ENCODE results near the gene FBXO3. TPM values are rescaled to one million over a fixed set of nuclear protein-coding genes. Genes with fewer than 3 reads are reported as not detected.
"Not testable (repeated sequence)": the region's sequence is repeated elsewhere in the genome, so short reads cannot be mapped to it uniquely, and the experiment has no call there.

The FBXO3 gene
- total and polyA plus RNA-seq, 9 of the 15 experiments (the other 6 are each of a cell fraction or from before 2014, with no cell fraction given): 11.6 to 59.3 (median 29.2) TPM

DNA sequence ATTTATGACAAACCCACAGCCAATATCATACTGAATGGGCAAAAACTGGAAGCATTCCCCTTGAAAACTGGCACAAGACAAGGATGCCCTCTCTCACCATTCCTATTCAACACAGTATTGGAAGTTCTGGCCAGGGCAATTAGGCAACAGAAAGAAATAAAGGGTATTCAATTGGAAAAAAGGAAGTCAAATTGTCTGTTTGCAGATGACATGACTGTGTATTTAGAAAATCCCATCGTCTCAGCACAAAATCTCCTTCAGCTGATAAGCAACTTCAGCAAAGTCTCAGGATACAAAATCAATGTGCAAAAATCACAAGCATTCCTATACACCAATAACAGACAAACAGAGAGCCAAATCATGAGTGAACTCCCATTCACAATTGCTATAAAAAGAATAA lies 46.8 kb downstream of the FBXO3 start:
- 0 out of 2 replicates have a peak, but pooled peaks have one; percentile 5 for TF ChIP-seq NFE2 (IDR thresholded peaks at IDR 0.05; ENCODE audit: low read depth)
- H3K9me1 ChIP-seq (ENCODE audit: control insufficient read depth, insufficient read depth, low read length); H3K9ac ChIP-seq (ENCODE audit: insufficient read depth in 1 of 2, low read depth in 2 of 2, low read length in 2 of 2); H2AFZ ChIP-seq (ENCODE audit: low read depth, low read length); BruUV-seq (replicated peaks); H3K4me3 ChIP-seq; H3K27ac ChIP-seq (ENCODE audit: extremely low read depth, low read depth, low read length); intact Hi-C loops (cut with micrococcal nuclease); CTCF ChIA-PET (ENCODE audit: low intra/inter-chr PET ratio); POLR2A ChIA-PET; FAIRE-seq; ATAC-seq; H3K4me2 ChIP-seq (ENCODE audit: insufficient read depth, low read length); H3K27me3 ChIP-seq (ENCODE audit: control insufficient read depth in 2 of 2, insufficient read depth in 2 of 2, low read length in 2 of 2); in situ Hi-C loops (cut with MboI); H3K9me3 ChIP-seq (replicated peaks; ENCODE audit: control insufficient read depth, insufficient read depth, low read depth, low read length); DNase-seq (ENCODE audit: extremely low read depth in 1 of 4, low spot score in 3 of 4): not testable (repeated sequence)
- Histone ChIP-seq H4K20me1 (replicated peaks; ENCODE audit: control insufficient read depth, insufficient read depth, low read length) (peaks cover 24% of the 10 kb centered on the region), H3K36me3 (ENCODE audit: control insufficient read depth, insufficient read depth, low read length) (peaks cover 33% of the 10 kb centered on the region), H3K79me2 (ENCODE audit: control insufficient read depth, insufficient read depth, low read length) (peaks cover 85% of the 10 kb centered on the region), H3K4me1 (replicated peaks in 1 of 2; ENCODE audit: control insufficient read depth in 2 of 2, insufficient read depth in 2 of 2, low read length in 2 of 2) (peaks cover 21 to 55% of the 10 kb centered on the region in 2 experiments)
- 9% methylated on average over 1 of the region's 1 CpG for WGBS (ENCODE audit: insufficient coverage, low coverage, missing lambda C conversion rate)

DNA sequence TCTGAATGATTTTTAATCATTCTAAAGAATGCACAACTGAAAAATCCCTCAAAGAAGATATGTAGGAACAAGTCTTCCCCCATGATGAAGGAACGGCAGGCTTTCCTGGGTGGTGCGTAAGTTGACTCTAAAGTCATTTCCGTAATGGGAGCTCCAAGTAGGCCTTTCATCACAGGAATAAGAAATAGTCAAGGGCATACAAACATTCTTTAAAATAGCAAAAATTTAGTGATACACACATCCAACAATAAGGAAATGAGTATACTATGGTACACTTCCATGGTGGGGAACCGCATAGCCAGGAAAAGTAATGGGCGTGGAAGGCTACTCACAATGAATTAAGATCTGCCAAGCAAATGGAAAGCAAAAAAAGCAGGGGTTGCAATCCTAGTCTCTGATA lies 48.8 kb downstream of the FBXO3 start:
- intact Hi-C loops (cut with micrococcal nuclease): no loop called here
- H3K9ac ChIP-seq (ENCODE audit: insufficient read depth in 1 of 2, low read depth in 2 of 2, low read length in 2 of 2): no peak overlapping the region
- H3K9me3 ChIP-seq (replicated peaks; ENCODE audit: control insufficient read depth, insufficient read depth, low read depth, low read length): no peaks in the 10 kb centered on the region
- H3K79me2 ChIP-seq (ENCODE audit: control insufficient read depth, insufficient read depth, low read length): peaks cover 82% of the 10 kb centered on the region
- peaks cover 10% of the 10 kb centered on the region for H3K9me1 ChIP-seq (ENCODE audit: control insufficient read depth, insufficient read depth, low read length)
- ATAC-seq (no peak), FAIRE-seq (no peak), DNase-seq (ENCODE audit: extremely low read depth in 1 of 4, low spot score in 3 of 4) (no peak)
- TF ChIP-seq CC2D1A (IDR thresholded peaks at IDR 0.05): no peak
- no peak for TF ChIP-seq TSC22D4 (tag; IDR thresholded peaks at IDR 0.05)
- TF ChIP-seq ARHGAP35 (IDR thresholded peaks at IDR 0.05; ENCODE audit: partially characterized antibody): no peak
- TF ChIP-seq ZNF263 (CRISPR knock-in tag; IDR thresholded peaks at IDR 0.05; ENCODE audit: borderline replicate concordance): no peak
- TF ChIP-seq FIP1L1 (IDR thresholded peaks at IDR 0.05; ENCODE audit: low read depth, low read length, poor library complexity, severe bottlenecking): no peak
- no peak for TF ChIP-seq TAF9B (IDR thresholded peaks at IDR 0.05; ENCODE audit: partially characterized antibody)
- no peak for TF ChIP-seq ZNF217 (CRISPR knock-in tag; IDR thresholded peaks at IDR 0.05)
- TF ChIP-seq, protein P1, sequence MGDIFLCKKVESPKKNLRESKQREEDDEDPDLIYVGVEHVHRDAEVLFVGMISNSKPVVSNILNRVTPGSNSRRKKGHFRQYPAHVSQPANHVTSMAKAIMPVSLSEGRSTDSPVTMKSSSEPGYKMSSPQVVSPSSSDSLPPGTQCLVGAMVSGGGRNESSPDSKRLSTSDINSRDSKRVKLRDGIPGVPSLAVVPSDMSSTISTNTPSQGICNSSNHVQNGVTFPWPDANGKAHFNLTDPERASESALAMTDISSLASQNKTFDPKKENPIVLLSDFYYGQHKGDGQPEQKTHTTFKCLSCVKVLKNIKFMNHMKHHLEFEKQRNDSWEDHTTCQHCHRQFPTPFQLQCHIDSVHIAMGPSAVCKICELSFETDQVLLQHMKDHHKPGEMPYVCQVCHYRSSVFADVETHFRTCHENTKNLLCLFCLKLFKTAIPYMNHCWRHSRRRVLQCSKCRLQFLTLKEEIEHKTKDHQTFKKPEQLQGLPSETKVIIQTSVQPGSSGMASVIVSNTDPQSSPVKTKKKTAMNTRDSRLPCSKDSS (IDR thresholded peaks at IDR 0.05; ENCODE audit: low read depth, partially characterized antibody): no peak
- TF ChIP-seq ILK (tag; IDR thresholded peaks at IDR 0.05; ENCODE audit: borderline replicate concordance, low read depth): no peak
- no peak for TF ChIP-seq TOE1 (IDR thresholded peaks at IDR 0.05; ENCODE audit: borderline replicate concordance)
- no peak for TF ChIP-seq TOE1 (CRISPR knock-in tag; IDR thresholded peaks at IDR 0.05; ENCODE audit: borderline replicate concordance, low read depth)
- no peak for TF ChIP-seq XRCC3 (IDR thresholded peaks at IDR 0.05)
- no peak for TF ChIP-seq RFX5 (IDR thresholded peaks at IDR 0.05; ENCODE audit: low read depth, low read length)
- no peak for TF ChIP-seq ZKSCAN3 (CRISPR knock-in tag; IDR thresholded peaks at IDR 0.05)
- H4K20me1 ChIP-seq (replicated peaks; ENCODE audit: control insufficient read depth, insufficient read depth, low read length): peaks cover 31% of the 10 kb centered on the region
- H3K4me3 ChIP-seq: no peak overlapping the region
- H3K27me3 ChIP-seq (ENCODE audit: control insufficient read depth in 2 of 2, insufficient read depth in 2 of 2, low read length in 2 of 2): no peaks in the 10 kb centered on the region
- ChIA-PET CTCF (ENCODE audit: low intra/inter-chr PET ratio) (no interaction called here), POLR2A (interaction anchor here (0.6 to 1.4 kb wide), 4 partner anchors 9 to 506 kb away, joined by 3 to 7 read pairs (median 3); partner anchors contain the start of gene C11orf91)
- 76% methylated on average over 5 of the region's 5 CpGs for WGBS (ENCODE audit: insufficient coverage, low coverage, missing lambda C conversion rate)
- H3K4me1 ChIP-seq (replicated peaks in 1 of 2; ENCODE audit: control insufficient read depth in 2 of 2, insufficient read depth in 2 of 2, low read length in 2 of 2): peaks cover 27 to 43% of the 10 kb centered on the region in 2 experiments
- in situ Hi-C loops (cut with MboI): no loop called here
- no peak overlapping the region for H3K4me2 ChIP-seq (ENCODE audit: insufficient read depth, low read length)
- H3K27ac ChIP-seq (ENCODE audit: extremely low read depth, low read depth, low read length): no peak overlapping the region
- BruUV-seq (replicated peaks): no TSS peak
- no peak overlapping the region for H2AFZ ChIP-seq (ENCODE audit: low read depth, low read length)
- peaks cover 39% of the 10 kb centered on the region for H3K36me3 ChIP-seq (ENCODE audit: control insufficient read depth, insufficient read depth, low read length)
